Parathyroid adenoma (tissue), 2 donors: Measurements from ENCODE around the gene MARCHF7.
A peak's percentile ranks its signal among the peaks of the same experiment; 100 is the strongest.
"Not testable (repeated sequence)": the region's sequence is repeated elsewhere in the genome, so short reads cannot be mapped to it uniquely, and the experiment has no call there.

ENCODE experiments used
- H2AFZ ChIP-seq: fragments of 300-600 bp; sonication (generic); one replicate; pipeline ENCODE4 v1.7.0; 2017; ENCODE audit warnings: antibody characterized with exemption, mild to moderate bottlenecking
- H3K27ac ChIP-seq: fragments of 300-600 bp; sonication (generic); one replicate; pipeline ENCODE4 v1.7.0; 2017
- H3K27me3 ChIP-seq: fragments of 300-600 bp; sonication (generic); one replicate; pipeline ENCODE4 v1.7.0; 2017; ENCODE audit warnings: low read length; ENCODE audit not compliant: control insufficient read depth, insufficient read depth
- H3K36me3 ChIP-seq: fragments of 300-600 bp; sonication (generic); one replicate; pipeline ENCODE4 v1.7.0; 2017; ENCODE audit warnings: low read length; ENCODE audit not compliant: control insufficient read depth, insufficient read depth
- H3K4me1 ChIP-seq: fragments of 300-600 bp; sonication (generic); one replicate; pipeline ENCODE4 v1.7.0; 2017; ENCODE audit warnings: control low read depth
- H3K4me2 ChIP-seq: fragments of 300-600 bp; sonication (generic); one replicate; pipeline ENCODE4 v1.7.0; 2017; ENCODE audit warnings: low read length
- H3K4me3 ChIP-seq: fragments of 300-600 bp; sonication (generic); one replicate; pipeline ENCODE4 v1.7.0; 2017; ENCODE audit warnings: low read depth, low read length
- H3K79me2 ChIP-seq: fragments of 300-600 bp; sonication (generic); one replicate; pipeline ENCODE4 v1.7.0; 2017; ENCODE audit warnings: control low read depth
- H3K9ac ChIP-seq: fragments of 300-600 bp; sonication (generic); one replicate; pipeline ENCODE4 v1.7.0; 2017; ENCODE audit warnings: mild to moderate bottlenecking
- H3K9me3 ChIP-seq: fragments of 300-600 bp; sonication (generic); one replicate; pipeline ENCODE4 v1.7.0; 2017; ENCODE audit warnings: low read length; ENCODE audit not compliant: control insufficient read depth
- CTCF ChIP-seq: fragments of 300-600 bp; sonication (generic); IDR thresholded peaks from one replicate; pipeline ENCODE4 v1.7.0; 2017; ENCODE audit warnings: antibody characterized with exemption, mild to moderate bottlenecking
- donor health status: primary hyperparathyroidism.

MARCHF7 gene

GRCh38 chr2:159712143-159712928 lies at the start of gene MARCHF7:
Gene MARCHF7 (plus strand): TSS chr2:159712506. CDS start chr2:159729023, 16,517 bp downstream.
- TF ChIP-seq CTCF, result peak; percentile 64

GRCh38 chr2:159667423-159667822 lies 44.9 kb upstream of the MARCHF7 start:
- not testable (repeated sequence) for H3K4me1 ChIP-seq, H3K36me3 ChIP-seq, H2AFZ ChIP-seq, H3K9ac ChIP-seq, H3K9me3 ChIP-seq, H3K4me2 ChIP-seq, H3K79me2 ChIP-seq, H3K27me3 ChIP-seq, H3K4me3 ChIP-seq, H3K27ac ChIP-seq

More at GRCh38 chr2:159712143-159712928, at the start of gene MARCHF7:
- Histone ChIP-seq H3K4me1 (peaks cover 3% of the 10 kb centered on the region), H3K36me3 (no peaks in the 10 kb centered on the region), H3K4me2 (peak within 1 kb of the TSS; percentile 62), H2AFZ (peak within 1 kb of the TSS; percentile 98), H3K9me3 (no peaks in the 10 kb centered on the region), H3K4me3 (peak within 1 kb of the TSS; percentile 98), H3K27ac (peak within 1 kb of the TSS; percentile 98), H3K27me3 (no peaks in the 10 kb centered on the region), H3K9ac (peak within 1 kb of the TSS; percentile 98), H3K79me2 (peaks cover 40% of the 10 kb centered on the region)

- TF ChIP-seq CTCF, result no peak
- Histone ChIP-seq H3K9ac (no peak overlapping the region), H3K9me3 (no peaks in the 10 kb centered on the region), H3K4me2 (no peak overlapping the region), H3K4me1 (no peaks in the 10 kb centered on the region), H3K27me3 (no peaks in the 10 kb centered on the region), H3K4me3 (no peak overlapping the region), H3K27ac (no peak overlapping the region), H2AFZ (no peak overlapping the region), H3K36me3 (no peaks in the 10 kb centered on the region), H3K79me2 (no peaks in the 10 kb centered on the region)
Observed at GRCh38 chr2:159671047-159671446, 41.3 kb upstream of the MARCHF7 start.

GRCh38 chr2:159677654-159678053 lies 34.7 kb upstream of the MARCHF7 start:
- no peak overlapping the region for H3K27ac ChIP-seq
- TF ChIP-seq CTCF, result peak; percentile 30
- H3K4me2 ChIP-seq, result no peak overlapping the region
- no peak overlapping the region for H3K9ac ChIP-seq
- no peak overlapping the region for H3K4me3 ChIP-seq
- H3K36me3 ChIP-seq, result no peaks in the 10 kb centered on the region
- H2AFZ ChIP-seq, result no peak overlapping the region
- H3K79me2 ChIP-seq, result no peaks in the 10 kb centered on the region
- no peaks in the 10 kb centered on the region for H3K27me3 ChIP-seq
- H3K9me3 ChIP-seq, result no peaks in the 10 kb centered on the region
- no peaks in the 10 kb centered on the region for H3K4me1 ChIP-seq

- H3K27ac ChIP-seq, result no peak overlapping the region
- H3K4me1 ChIP-seq, result no peaks in the 10 kb centered on the region
- no peak overlapping the region for H2AFZ ChIP-seq
- no peak overlapping the region for H3K9ac ChIP-seq
- no peak overlapping the region for H3K4me3 ChIP-seq
- H3K27me3 ChIP-seq, result no peaks in the 10 kb centered on the region
- no peak overlapping the region for H3K4me2 ChIP-seq
- TF ChIP-seq CTCF, result no peak
- H3K36me3 ChIP-seq, result no peaks in the 10 kb centered on the region
- H3K9me3 ChIP-seq, result no peaks in the 10 kb centered on the region
- no peaks in the 10 kb centered on the region for H3K79me2 ChIP-seq
Observed at GRCh38 chr2:159680692-159681091, 31.6 kb upstream of the MARCHF7 start.
